Astrocyte of the spinal cord (primary cell): Measurements from ENCODE around the gene OR10A4.
"Not testable (repeated sequence)": the region's sequence is repeated elsewhere in the genome, so short reads cannot be mapped to it uniquely, and the experiment has no call there.

Experiments used
- DNase-seq: peaks from one replicate; pipeline ENCODE4 v3.0.0; 2011; ENCODE audit warnings: low read depth, low spot score
- H3K4me3 ChIP-seq: 2 replicates; pipeline ENCODE4 v1.5.1; 2011; ENCODE audit warnings: low read depth, mild to moderate bottlenecking, low read length, moderate library complexity
- in situ Hi-C: cut with HindIII; loops from 2 replicates; pipeline ENCODE4 v1.10.0; 2017; ENCODE audit warnings: low sequenced_read_pairs
- TF ChIP-seq, protein P1 (sequence below): IDR thresholded peaks from 2 replicates; pipeline ENCODE4 v1.5.1; 2012; ENCODE audit warnings: low read depth, mild to moderate bottlenecking, low read length, inconsistent platforms

The OR10A4 gene

DNA sequence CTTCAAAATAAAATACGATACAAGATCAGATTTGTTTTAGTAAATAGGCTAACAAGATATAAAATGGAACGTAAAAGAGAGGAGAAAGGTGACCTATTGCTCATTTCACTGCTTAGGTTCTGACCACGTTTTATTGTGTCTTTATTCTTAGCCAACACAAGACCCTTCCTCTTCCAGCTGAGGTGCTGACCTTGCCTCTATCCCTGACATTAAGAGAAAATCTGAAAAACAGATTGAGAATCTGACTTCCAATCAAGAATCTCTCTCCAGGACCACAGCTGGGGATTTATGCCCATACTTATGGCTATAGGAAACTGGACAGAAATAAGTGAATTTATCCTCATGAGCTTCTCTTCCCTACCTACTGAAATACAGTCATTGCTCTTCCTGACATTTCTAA is 31.0 kb upstream of the OR10A4 start, which contains the start of gene OR10A5:
OR10A5 (plus strand) TSS at position 301 of the 400 bp plus-strand sequence; CDS start at position 301, 0 bp downstream.
- in situ Hi-C loops, result no loop called here
- H3K4me3 ChIP-seq, result no peak within 1 kb of the TSS
- TF ChIP-seq, protein P1, sequence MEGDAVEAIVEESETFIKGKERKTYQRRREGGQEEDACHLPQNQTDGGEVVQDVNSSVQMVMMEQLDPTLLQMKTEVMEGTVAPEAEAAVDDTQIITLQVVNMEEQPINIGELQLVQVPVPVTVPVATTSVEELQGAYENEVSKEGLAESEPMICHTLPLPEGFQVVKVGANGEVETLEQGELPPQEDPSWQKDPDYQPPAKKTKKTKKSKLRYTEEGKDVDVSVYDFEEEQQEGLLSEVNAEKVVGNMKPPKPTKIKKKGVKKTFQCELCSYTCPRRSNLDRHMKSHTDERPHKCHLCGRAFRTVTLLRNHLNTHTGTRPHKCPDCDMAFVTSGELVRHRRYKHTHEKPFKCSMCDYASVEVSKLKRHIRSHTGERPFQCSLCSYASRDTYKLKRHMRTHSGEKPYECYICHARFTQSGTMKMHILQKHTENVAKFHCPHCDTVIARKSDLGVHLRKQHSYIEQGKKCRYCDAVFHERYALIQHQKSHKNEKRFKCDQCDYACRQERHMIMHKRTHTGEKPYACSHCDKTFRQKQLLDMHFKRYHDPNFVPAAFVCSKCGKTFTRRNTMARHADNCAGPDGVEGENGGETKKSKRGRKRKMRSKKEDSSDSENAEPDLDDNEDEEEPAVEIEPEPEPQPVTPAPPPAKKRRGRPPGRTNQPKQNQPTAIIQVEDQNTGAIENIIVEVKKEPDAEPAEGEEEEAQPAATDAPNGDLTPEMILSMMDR, result no peak
- DNase-seq, result no peak

DNA sequence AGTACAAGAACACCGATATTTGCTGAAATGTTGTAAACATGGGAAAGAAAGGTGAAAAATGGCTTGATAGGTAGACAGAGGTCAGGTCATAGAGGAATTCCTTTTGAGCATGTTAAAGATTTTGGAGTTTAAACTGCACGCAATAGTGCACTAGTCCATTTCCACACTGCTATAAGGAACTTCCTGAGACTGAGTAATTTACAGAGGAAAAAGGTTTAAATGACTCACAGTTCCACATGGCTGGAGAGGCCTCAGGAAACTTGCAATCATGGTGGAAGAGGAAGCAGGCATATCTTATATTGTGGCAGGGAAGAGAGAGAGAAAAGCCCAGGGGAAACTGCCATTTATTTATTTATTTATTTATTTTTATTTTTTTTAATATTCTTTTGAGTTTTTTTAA is 25.9 kb upstream of the OR10A4 start:
- DNase-seq, result no peak
- no peak overlapping the region for H3K4me3 ChIP-seq
- TF ChIP-seq, protein P1, result no peak
- in situ Hi-C loops, result no loop called here

DNA sequence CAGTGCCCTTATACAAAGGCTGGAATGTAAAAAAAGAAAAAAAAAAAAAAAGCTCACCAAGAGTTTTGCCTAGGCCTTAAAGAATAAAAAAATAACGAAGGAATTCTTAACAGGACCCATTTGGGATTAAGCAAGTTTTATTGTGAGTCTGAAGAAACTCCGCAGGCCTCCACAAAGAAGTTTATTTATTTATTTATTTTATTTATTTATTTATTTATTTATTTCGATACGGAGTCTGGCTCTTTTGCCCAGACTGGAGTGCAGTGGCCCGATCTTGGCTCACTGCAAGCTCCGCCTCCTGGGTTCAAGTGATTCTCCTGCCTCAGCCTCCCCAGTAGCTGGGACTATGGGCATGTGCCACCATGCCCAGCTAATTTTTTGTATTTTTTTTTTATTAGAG is 21.6 kb upstream of the OR10A4 start:
- H3K4me3 ChIP-seq, DNase-seq, in situ Hi-C loops: not testable (repeated sequence)

DNA sequence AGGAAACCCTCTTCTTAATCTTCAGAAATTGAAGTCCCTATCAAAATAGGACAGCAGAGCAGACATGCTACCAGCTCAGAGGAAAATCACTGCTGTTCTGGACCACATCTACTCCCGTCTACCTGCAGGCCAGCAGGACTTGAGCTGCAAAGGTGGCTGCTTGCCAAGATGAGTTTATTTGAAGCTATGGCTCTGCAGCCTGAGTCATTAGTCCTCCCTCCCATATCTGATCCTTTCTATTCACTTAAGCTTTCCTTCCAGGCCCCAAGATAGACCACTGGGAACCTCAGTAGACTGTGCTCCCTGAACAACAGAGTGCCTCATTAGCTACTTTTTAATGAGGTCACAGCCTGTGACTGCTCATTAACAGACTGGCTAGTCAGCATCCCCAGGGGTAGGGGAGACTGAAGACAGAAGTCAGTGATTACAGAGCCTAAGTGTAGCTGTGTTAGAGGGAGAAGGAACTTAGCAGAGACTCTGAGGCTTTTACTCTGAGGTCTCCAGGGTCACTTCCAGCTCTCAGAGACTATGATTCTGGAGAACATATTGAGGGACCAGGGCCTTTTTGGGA is 20.4 kb upstream of the OR10A4 start:
- TF ChIP-seq, protein P1, result no peak
- H3K4me3 ChIP-seq, result no peak overlapping the region
- in situ Hi-C loops, result no loop called here
- DNase-seq, result peak; percentile 8

DNA sequence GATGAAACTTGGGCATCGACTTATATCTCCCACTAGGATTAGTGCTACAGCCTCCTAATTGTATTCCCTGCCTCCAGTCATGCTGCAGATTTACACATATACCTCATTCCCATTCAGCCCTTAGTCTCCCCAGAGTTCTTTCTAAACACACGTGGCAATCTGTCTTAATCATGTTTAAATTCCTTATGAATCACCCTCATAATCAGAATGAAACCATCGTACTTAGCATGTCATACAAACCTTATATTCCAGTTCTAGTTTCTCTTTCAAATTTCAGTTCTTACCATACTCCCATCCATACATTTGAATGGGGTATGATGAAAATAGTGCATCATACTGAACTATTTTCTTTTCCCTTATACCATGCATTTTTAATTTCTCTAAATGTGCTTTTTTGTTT is 19.6 kb upstream of the OR10A4 start:
- TF ChIP-seq, protein P1, result no peak
- no peak for DNase-seq
- in situ Hi-C loops, result no loop called here
- no peak overlapping the region for H3K4me3 ChIP-seq

DNA sequence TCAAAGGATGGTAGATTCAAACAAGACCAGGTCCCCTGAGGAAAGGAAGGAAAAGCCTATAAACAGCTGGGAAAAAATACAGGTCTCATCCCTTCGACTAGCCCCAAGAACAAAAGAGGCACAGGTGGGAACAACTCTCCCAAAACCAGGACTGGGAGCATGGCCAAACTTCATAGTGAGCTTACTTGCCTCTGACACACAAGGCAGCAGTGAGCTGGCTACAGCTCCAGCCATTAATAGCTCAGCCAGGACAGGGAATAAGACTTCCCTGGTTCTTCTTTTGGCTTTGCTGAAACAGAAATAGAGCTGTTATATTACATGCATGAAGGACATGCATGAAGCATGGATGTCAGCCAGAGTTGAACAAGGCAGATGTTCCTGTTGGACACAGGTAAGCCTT is 13.5 kb upstream of the OR10A4 start, which contains the start of gene OR10A2:
OR10A2 (plus strand) TSS at position 97 of the 400 bp plus-strand sequence. CDS start 6,698 bp downstream, outside the sequence.
- TF ChIP-seq, protein P1, result no peak
- in situ Hi-C loops, result no loop called here
- H3K4me3 ChIP-seq, result no peak within 1 kb of the TSS
- peak; percentile 3 for DNase-seq

DNA sequence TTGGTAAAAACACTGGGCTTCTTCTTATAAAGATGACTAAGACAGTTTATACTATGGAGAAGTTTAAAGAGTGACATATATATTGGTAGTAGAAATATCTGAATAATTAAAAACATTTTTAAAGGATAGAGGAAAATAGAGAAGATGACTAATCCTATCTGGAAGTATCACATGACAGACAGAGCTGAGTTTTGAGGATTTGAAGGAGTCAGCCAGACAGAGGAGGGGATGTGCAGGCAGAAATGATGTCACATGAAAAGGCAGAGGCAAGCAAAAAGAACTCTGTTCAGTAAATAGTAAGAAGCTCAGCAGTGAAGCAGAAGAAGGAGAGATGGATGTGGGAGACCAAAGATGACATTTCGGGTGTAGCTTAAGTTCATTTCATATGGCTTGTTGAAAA is 12.0 kb upstream of the OR10A4 start:
- in situ Hi-C loops, result no loop called here
- DNase-seq, result no peak
- TF ChIP-seq, protein P1, result no peak
- no peak overlapping the region for H3K4me3 ChIP-seq
